Tibial artery (tissue), 4 donors: ENCODE results near the gene SDK2.

Experiments used
- DNase-seq, 2 donors: peaks; one replicate each; pipeline ENCODE4 v3.0.0-alpha.2; 2019
- H3K27ac ChIP-seq, 2 donors: fragments of 200-600 bp; sonication (generic) in 1 of 2; 1 replicate in 1 of 2; 2 replicates in 1 of 2; pipeline ENCODE4 v1.5.1; 2018 to 2019; ENCODE audit warnings: mild to moderate bottlenecking in 1 of 2
- H3K27me3 ChIP-seq, 2 donors: fragments of 200-600 bp; sonication (generic) in 1 of 2; one replicate each; pipeline versions ENCODE4 v1.5.1 to v1.6.0; 2016 to 2019
- H3K36me3 ChIP-seq, 3 donors: fragments of 200-600 bp; sonication (generic) in 2 of 3; one replicate each; pipeline ENCODE4 v1.5.1; 2016 to 2019; ENCODE audit warnings: mild to moderate bottlenecking in 2 of 3
- H3K4me1 ChIP-seq, 4 donors: fragments of 200-600 bp; sonication (generic) in 2 of 4; 1 replicate in 3 of 4; 2 replicates in 1 of 4; pipeline ENCODE4 v1.5.1; 2016 to 2019
- H3K4me3 ChIP-seq, 2 donors: fragments of 200-600 bp; sonication (generic) in 1 of 2; 1 replicate in 1 of 2; 2 replicates in 1 of 2; pipeline ENCODE4 v1.5.1; 2018 to 2019; ENCODE audit warnings: mild to moderate bottlenecking in 2 of 2
- H3K9me3 ChIP-seq, 3 donors: fragments of 200-600 bp; sonication (generic) in 1 of 3; one replicate each; pipeline ENCODE4 v1.5.1; 2016 to 2019
- intact Hi-C: fragments of 100-400 bp; cut with DNase I; formaldehyde crosslinking; loops from one replicate; pipeline ENCODE4 v1.15.0; 2023; ENCODE audit warnings: low total_unique reads
- TF ChIP-seq, protein P1 (sequence below), 2 experiments: fragments of 200-600 bp in 1 of 2; fragments of 450-650 bp in 1 of 2; IDR thresholded peaks; one replicate each; pipeline ENCODE4 v1.5.1; 2017 to 2019; ENCODE audit warnings: antibody characterized with exemption in 2 of 2, mild to moderate bottlenecking in 1 of 2, moderate library complexity in 1 of 2

Gene SDK2

DNA sequence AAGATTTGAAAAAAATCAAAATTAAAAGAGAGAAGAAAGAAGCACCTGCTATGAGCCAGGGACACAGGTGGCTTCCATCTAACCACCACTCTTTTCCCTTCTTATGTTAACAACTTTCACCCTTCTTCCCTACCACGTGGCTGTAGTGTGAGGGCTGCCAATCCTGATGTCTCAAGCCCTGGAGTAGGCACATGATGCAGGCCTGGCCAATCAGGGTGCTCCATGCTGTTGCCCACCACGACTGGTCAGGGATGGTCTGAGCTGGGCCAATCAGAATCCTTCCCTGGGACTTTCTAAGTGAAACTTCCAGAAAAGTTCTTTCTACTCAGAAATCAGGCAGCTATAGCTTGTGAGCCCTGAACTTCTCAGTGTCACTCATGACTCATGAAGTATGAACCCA, 140.7 kb downstream of the SDK2 start:
- H3K4me1 ChIP-seq: no peaks in the 10 kb centered on the region
- no peaks in the 10 kb centered on the region for H3K9me3 ChIP-seq
- peaks cover 0 to 7% of the 10 kb centered on the region in 2 donors for H3K27me3 ChIP-seq
- no peaks in the 10 kb centered on the region for H3K36me3 ChIP-seq
- TF ChIP-seq, protein P1, sequence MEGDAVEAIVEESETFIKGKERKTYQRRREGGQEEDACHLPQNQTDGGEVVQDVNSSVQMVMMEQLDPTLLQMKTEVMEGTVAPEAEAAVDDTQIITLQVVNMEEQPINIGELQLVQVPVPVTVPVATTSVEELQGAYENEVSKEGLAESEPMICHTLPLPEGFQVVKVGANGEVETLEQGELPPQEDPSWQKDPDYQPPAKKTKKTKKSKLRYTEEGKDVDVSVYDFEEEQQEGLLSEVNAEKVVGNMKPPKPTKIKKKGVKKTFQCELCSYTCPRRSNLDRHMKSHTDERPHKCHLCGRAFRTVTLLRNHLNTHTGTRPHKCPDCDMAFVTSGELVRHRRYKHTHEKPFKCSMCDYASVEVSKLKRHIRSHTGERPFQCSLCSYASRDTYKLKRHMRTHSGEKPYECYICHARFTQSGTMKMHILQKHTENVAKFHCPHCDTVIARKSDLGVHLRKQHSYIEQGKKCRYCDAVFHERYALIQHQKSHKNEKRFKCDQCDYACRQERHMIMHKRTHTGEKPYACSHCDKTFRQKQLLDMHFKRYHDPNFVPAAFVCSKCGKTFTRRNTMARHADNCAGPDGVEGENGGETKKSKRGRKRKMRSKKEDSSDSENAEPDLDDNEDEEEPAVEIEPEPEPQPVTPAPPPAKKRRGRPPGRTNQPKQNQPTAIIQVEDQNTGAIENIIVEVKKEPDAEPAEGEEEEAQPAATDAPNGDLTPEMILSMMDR (IDR thresholded peaks at IDR 0.05): no peak
- H3K4me3 ChIP-seq: no peak overlapping the region
- intact Hi-C loops: no loop called here
- no peak for DNase-seq
- no peak overlapping the region for H3K27ac ChIP-seq

DNA sequence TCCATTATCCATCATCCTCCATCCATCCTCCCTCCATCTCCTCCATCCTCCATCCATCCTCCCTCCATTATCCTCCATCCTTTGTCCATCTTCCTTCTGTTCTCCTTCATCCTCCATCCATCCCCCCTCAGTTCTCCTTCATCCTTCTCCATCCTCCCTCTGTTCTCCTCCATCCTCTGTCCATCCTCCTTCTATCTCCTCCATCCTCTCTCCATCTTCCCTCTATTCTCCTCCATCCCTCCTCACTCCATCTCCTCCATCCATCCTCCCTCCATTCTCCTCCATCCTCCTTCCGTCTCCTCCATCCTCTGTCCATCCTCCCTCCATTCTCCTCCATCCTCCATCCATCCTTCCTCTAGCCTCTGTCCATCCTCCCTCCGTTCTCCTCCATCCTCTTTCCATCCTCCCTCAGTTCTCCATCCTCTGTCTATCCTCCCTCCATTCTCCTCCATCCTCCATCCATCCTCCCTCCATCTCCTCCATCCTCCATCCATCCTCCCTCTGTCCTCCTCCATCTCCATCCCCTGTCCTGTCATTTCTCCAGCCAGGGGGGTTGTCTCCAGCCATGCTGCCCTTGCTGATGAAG, 143.7 kb downstream of the SDK2 start:
- intact Hi-C loops: no loop called here
- TF ChIP-seq, protein P1 (IDR thresholded peaks at IDR 0.05): no peak
- H3K36me3 ChIP-seq: no peaks in the 10 kb centered on the region
- H3K27ac ChIP-seq: no peak overlapping the region
- no peak for DNase-seq
- H3K4me3 ChIP-seq: no peak overlapping the region
- peaks cover 0 to 22% of the 10 kb centered on the region in 2 donors for H3K27me3 ChIP-seq
- H3K9me3 ChIP-seq: no peaks in the 10 kb centered on the region
- H3K4me1 ChIP-seq: no peaks in the 10 kb centered on the region

DNA sequence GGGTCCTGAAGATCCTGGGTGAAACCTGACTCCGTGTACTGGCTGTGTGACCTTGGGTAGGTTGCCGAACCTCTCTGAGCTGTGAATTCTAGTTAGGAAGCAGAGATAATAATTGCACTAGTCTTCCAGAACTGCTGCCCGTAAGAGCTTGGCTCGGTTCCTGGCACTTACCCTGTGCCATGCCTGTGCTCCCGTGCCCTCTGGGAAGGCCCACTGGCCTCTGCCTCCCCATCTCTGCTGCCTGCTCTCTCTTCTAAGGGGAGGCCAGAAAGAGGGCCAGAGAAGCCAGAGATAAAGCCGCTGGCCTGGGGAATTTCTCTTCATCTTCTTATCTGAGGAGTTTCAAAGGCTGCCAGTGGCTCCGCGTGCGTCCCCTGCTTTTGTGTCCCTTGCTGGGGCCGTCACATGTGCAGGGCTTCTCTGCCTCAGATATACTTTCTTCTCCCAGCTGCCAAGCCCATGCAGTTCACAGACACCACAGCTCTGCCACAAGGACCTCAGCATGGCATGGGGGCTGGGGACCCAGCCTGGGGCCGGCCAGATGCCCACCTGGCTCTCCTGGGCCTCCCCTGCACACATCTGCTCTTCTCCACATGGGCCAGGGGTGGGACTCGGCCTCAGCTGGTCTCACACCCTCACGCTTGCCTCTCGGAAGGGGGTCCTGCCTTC, 145.2 kb downstream of the SDK2 start:
- no peaks in the 10 kb centered on the region for H3K36me3 ChIP-seq
- no peaks in the 10 kb centered on the region for H3K9me3 ChIP-seq
- no peaks in the 10 kb centered on the region for H3K4me1 ChIP-seq
- DNase-seq: no peak
- no peak overlapping the region for H3K27ac ChIP-seq
- intact Hi-C loops: no loop called here
- no peak overlapping the region for H3K4me3 ChIP-seq
- TF ChIP-seq, protein P1 (IDR thresholded peaks at IDR 0.05): no peak
- peaks cover 0 to 31% of the 10 kb centered on the region in 2 donors for H3K27me3 ChIP-seq

DNA sequence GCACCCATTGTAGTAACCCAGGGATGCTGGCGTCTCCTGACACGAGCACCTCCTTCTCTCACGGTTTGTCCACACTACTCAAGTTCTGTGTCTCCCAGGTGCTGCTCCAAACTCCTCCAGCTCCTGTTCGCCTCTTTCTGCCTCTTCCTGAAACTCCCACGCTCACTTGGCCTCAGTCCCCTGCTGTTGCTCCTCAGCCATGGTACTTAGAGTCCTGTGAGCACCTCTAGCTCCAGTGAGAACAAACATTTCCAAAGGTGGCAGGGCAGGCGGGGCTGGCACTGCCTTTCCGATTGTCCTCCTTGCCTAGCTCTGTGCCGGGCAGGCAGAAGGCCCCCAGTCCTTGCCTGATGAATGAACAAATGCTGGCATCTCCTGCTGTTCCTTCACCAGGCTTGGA, 146.1 kb downstream of the SDK2 start:
- DNase-seq: no peak
- TF ChIP-seq, protein P1 (IDR thresholded peaks at IDR 0.05): no peak
- Histone ChIP-seq H3K27me3 (peaks cover 0 to 33% of the 10 kb centered on the region in 2 donors), H3K27ac (no peak overlapping the region), H3K36me3 (no peaks in the 10 kb centered on the region), H3K4me3 (no peak overlapping the region), H3K4me1 (no peaks in the 10 kb centered on the region), H3K9me3 (no peaks in the 10 kb centered on the region)
- intact Hi-C loops: no loop called here

DNA sequence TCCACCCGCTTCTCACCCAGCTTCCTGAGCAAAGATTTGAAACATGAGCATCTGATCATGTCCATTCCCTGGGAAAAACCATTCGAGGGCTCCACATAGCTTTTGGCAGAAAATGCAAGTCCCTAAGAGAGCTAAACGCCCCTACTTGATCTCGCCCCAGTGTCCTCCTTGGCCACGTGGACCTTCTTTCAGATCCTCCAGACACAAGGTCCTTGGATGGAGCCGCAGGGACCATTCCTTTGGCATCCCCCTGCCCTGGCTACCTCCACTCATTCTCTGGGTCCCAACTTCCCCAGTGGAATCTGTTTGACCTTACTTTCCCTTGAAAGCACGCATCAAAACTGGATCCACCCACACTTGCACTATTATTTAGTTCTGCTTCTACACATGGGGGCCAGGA, 146.5 kb downstream of the SDK2 start:
- Histone ChIP-seq H3K4me3 (no peak overlapping the region), H3K36me3 (no peaks in the 10 kb centered on the region), H3K27ac (no peak overlapping the region), H3K9me3 (no peaks in the 10 kb centered on the region), H3K27me3 (peaks cover 0 to 38% of the 10 kb centered on the region in 2 donors), H3K4me1 (no peaks in the 10 kb centered on the region)
- DNase-seq: no peak
- intact Hi-C loops: no loop called here
- TF ChIP-seq, protein P1 (IDR thresholded peaks at IDR 0.05): no peak
